HG03558 (cell line): ENCODE results near the gene SNPH.
"Not testable (repeated sequence)": the region's sequence is repeated elsewhere in the genome, so short reads cannot be mapped to it uniquely, and the experiment has no call there.

Source experiments
- ATAC-seq: cut with Tn5 transposase; IDR thresholded peaks from one replicate; pipeline ENCODE4 v1.9.1; 2021; ENCODE audit warnings: moderate number of reproducible peaks; ENCODE audit not compliant: unreplicated experiment; ENCODE audit errors: extremely low read depth

The SNPH gene

GRCh38 chr20:1266167-1266973 lies at the start of gene SNPH:
SNPH (plus strand) TSS chr20:1266294; CDS start chr20:1296240, 29,946 bp downstream.
- no peak for ATAC-seq

GRCh38 chr20:1216527-1217427 lies 49.3 kb upstream of the SNPH start:
- ATAC-seq: not testable (repeated sequence)

GRCh38 chr20:1222750-1223149 lies 43.3 kb upstream of the SNPH start:
- not testable (repeated sequence) for ATAC-seq

- no peak for ATAC-seq
Observed at GRCh38 chr20:1224205-1224890, 41.7 kb upstream of the SNPH start.

- ATAC-seq: no peak
Observed at GRCh38 chr20:1225263-1225782, 40.8 kb upstream of the SNPH start.

GRCh38 chr20:1225783-1226654 lies 40.1 kb upstream of the SNPH start, which contains the start of gene RAD21L1:
RAD21L1 (plus strand) TSS chr20:1226044; CDS start chr20:1228454, 2,410 bp downstream.
- ATAC-seq: no peak

- no peak for ATAC-seq
Observed at GRCh38 chr20:1229541-1229940, 36.6 kb upstream of the SNPH start.

GRCh38 chr20:1232286-1233111 lies 33.6 kb upstream of the SNPH start:
- ATAC-seq: no peak

GRCh38 chr20:1240549-1240948 lies 25.5 kb upstream of the SNPH start:
- no peak for ATAC-seq

- ATAC-seq: no peak
Observed at GRCh38 chr20:1241456-1241855, 24.6 kb upstream of the SNPH start.

GRCh38 chr20:1242099-1242498 lies 24.0 kb upstream of the SNPH start:
- no peak for ATAC-seq

- no peak for ATAC-seq
Observed at GRCh38 chr20:1242530-1242929, 23.6 kb upstream of the SNPH start.

GRCh38 chr20:1245578-1245977 lies 20.5 kb upstream of the SNPH start:
- ATAC-seq: no peak

- no peak for ATAC-seq
Observed at GRCh38 chr20:1247689-1248088, 18.4 kb upstream of the SNPH start.

- ATAC-seq: not testable (repeated sequence)
Observed at GRCh38 chr20:1250282-1250681, 15.8 kb upstream of the SNPH start.

GRCh38 chr20:1252416-1252815 lies 13.7 kb upstream of the SNPH start:
- no peak for ATAC-seq

- ATAC-seq: no peak
Observed at GRCh38 chr20:1254254-1254653, 11.8 kb upstream of the SNPH start.

GRCh38 chr20:1255675-1256074 lies 10.4 kb upstream of the SNPH start:
- no peak for ATAC-seq

- ATAC-seq: no peak
Observed at GRCh38 chr20:1263853-1264252, 2.2 kb upstream of the SNPH start.
